Stomach (tissue), 9 donors: Measurements from ENCODE around the gene MEI4. TPM values are rescaled to one million over a fixed set of nuclear protein-coding genes. Genes with fewer than 3 reads are reported as not detected.

Source experiments
- DNase-seq, 2 donors: peaks; one replicate each; pipeline versions ENCODE4 v3.0.0 to v3.0.0-alpha.2; 2013 to 2019
- H3K27ac ChIP-seq, 5 donors: fragments of 200-600 bp in 4 of 5; sonication (generic) in 4 of 5; one replicate each; pipeline ENCODE4 v1.5.1; 2013 to 2019; ENCODE audit warnings: mild to moderate bottlenecking in 1 of 5, moderate library complexity in 1 of 5
- H3K27me3 ChIP-seq, 3 donors: fragments of 200-600 bp; sonication (generic); one replicate each; pipeline ENCODE4 v1.5.1; 2017 to 2019; ENCODE audit warnings: mixed run types in 1 of 3
- H3K36me3 ChIP-seq, 4 donors: fragments of 200-600 bp; sonication (generic); 1 replicate in 3 of 4; 2 replicates in 1 of 4; pipeline ENCODE4 v1.5.1; 2016 to 2019
- H3K4me1 ChIP-seq, 4 donors: fragments of 200-600 bp; sonication (generic); one replicate each; pipeline ENCODE4 v1.5.1; 2016 to 2019
- H3K4me3 ChIP-seq, 4 donors: fragments of 200-600 bp; sonication (generic) in 3 of 4; one replicate each; pipeline ENCODE4 v1.5.1; 2016 to 2019; ENCODE audit warnings: mild to moderate bottlenecking in 1 of 4
- H3K9me3 ChIP-seq, 4 donors: fragments of 200-600 bp; sonication (generic); one replicate each; pipeline ENCODE4 v1.5.1; 2016 to 2019
- CTCF ChIP-seq, 7 experiments: fragments of 450-650 bp in 4 of 7; fragments of 200-600 bp in 3 of 7; sonication (generic) in 3 of 7; IDR thresholded peaks; one replicate each; pipeline ENCODE4 v1.5.1; 2016 to 2019; ENCODE audit warnings: antibody characterized with exemption in 7 of 7, control low read depth in 2 of 7, mild to moderate bottlenecking in 1 of 7
- EP300 ChIP-seq: sonication (generic); formaldehyde crosslinking; IDR thresholded peaks from one replicate; pipeline ENCODE4 v1.6.1; 2017; ENCODE audit warnings: antibody characterized with exemption
- POLR2A ChIP-seq, 4 donors: fragments of 450-650 bp; IDR thresholded peaks; one replicate each; pipeline ENCODE4 v1.6.1; 2016; ENCODE audit warnings: antibody characterized with exemption in 4 of 4, control low read depth in 2 of 4, mild to moderate bottlenecking in 1 of 4, moderate library complexity in 1 of 4
- POLR2AphosphoS5 ChIP-seq, 3 donors: sonication (generic); formaldehyde crosslinking; IDR thresholded peaks; one replicate each; pipeline ENCODE4 v1.6.1; 2016; ENCODE audit warnings: antibody characterized with exemption in 3 of 3
- WGBS, 5 donors: extraction: QIAGEN DNeasy Blood & Tissue Kit in 3 of 5; methylation state at CpG; one replicate each; pipeline versions ENCODE4 v1.1.5 to v1.1.7; 2013 to 2018; 5-methylcytosine and 5-hydroxymethylcytosine counted together
- intact Hi-C: fragments of 100-400 bp; cut with DNase I; formaldehyde crosslinking; loops from one replicate; pipeline ENCODE4 v1.15.1; 2023; ENCODE audit warnings: low total_unique reads
- polyA plus RNA-seq, 3 donors: library from polyadenylated mRNA; stranded (reverse); fragments of 200-250 nt; gene quantifications; one replicate each; pipeline ENCODE4 v1.2.3, GENCODE V29; 2013
- total RNA-seq, 5 donors: library from RNA; depleted of rRNA; stranded (reverse); fragments of >200 nt; gene quantifications; one replicate each; pipeline versions ENCODE4 v1.1.0 to v1.2.3, GENCODE V29; 2014 to 2016
- donor health status: healthy with polysubstance abuse.
- donor health status: Bipolar disorder and iron deficiency.
- donor health status: healthy.

The MEI4 gene
- total and polyA plus RNA-seq, 8 donors: 0.73 TPM; not detected in 7

GRCh38 chr6:77666846-77667245 lies 14.0 kb downstream of the MEI4 start:
- Histone ChIP-seq H3K4me3 (no peak overlapping the region), H3K27me3 (no peaks in the 10 kb centered on the region), H3K4me1 (no peaks in the 10 kb centered on the region), H3K36me3 (no peaks in the 10 kb centered on the region), H3K9me3 (no peaks in the 10 kb centered on the region), H3K27ac (no peak overlapping the region)
- DNase-seq: no peak
- intact Hi-C loops: no loop called here
- WGBS, 5 donors: 63 to 90% (median 74%) methylated on average over 4 of the region's 4 CpGs
- no peak for TF ChIP-seq POLR2AphosphoS5 (IDR thresholded peaks at IDR 0.05)
- TF ChIP-seq POLR2A (IDR thresholded peaks at IDR 0.05): no peak
- TF ChIP-seq CTCF (IDR thresholded peaks at IDR 0.05): no peak
- TF ChIP-seq EP300: no peak

GRCh38 chr6:77669913-77670312 lies 17.1 kb downstream of the MEI4 start:
- DNase-seq: no peak
- WGBS, 5 donors: 87 to 96% (median 96%) methylated on average over 2 of the region's 2 CpGs
- intact Hi-C loops: no loop called here

GRCh38 chr6:77674211-77674610 lies 21.4 kb downstream of the MEI4 start:
- Histone ChIP-seq H3K27me3 (no peaks in the 10 kb centered on the region), H3K4me1 (no peaks in the 10 kb centered on the region), H3K27ac (no peak overlapping the region), H3K9me3 (no peaks in the 10 kb centered on the region), H3K4me3 (no peak overlapping the region), H3K36me3 (no peaks in the 10 kb centered on the region)
- no peak for DNase-seq
- 84 to 92% (median 90%) methylated on average over 2 of the region's 2 CpGs for WGBS, 5 donors
- no peak for TF ChIP-seq CTCF (IDR thresholded peaks at IDR 0.05)
- intact Hi-C loops: no loop called here

More at GRCh38 chr6:77669913-77670312, 17.1 kb downstream of the MEI4 start:
- Histone ChIP-seq H3K4me3 (no peak overlapping the region), H3K27ac (no peak overlapping the region), H3K9me3 (no peaks in the 10 kb centered on the region), H3K4me1 (no peaks in the 10 kb centered on the region), H3K36me3 (no peaks in the 10 kb centered on the region), H3K27me3 (no peaks in the 10 kb centered on the region)
- TF ChIP-seq CTCF (IDR thresholded peaks at IDR 0.05): no peak
- no peak for TF ChIP-seq POLR2A (IDR thresholded peaks at IDR 0.05)
- no peak for TF ChIP-seq EP300
- TF ChIP-seq POLR2AphosphoS5 (IDR thresholded peaks at IDR 0.05): no peak

- no peaks in the 10 kb centered on the region for H3K9me3 ChIP-seq
- H3K4me3 ChIP-seq: no peak overlapping the region
- DNase-seq: no peak
- WGBS, 5 donors: 65 to 91% (median 83%) methylated on average over 4 of the region's 4 CpGs
- no peak overlapping the region for H3K27ac ChIP-seq
- no peaks in the 10 kb centered on the region for H3K4me1 ChIP-seq
- TF ChIP-seq POLR2AphosphoS5 (IDR thresholded peaks at IDR 0.05) (no peak), EP300 (no peak), CTCF (IDR thresholded peaks at IDR 0.05) (no peak), POLR2A (IDR thresholded peaks at IDR 0.05) (no peak)
- H3K36me3 ChIP-seq: no peaks in the 10 kb centered on the region
- intact Hi-C loops: no loop called here
- H3K27me3 ChIP-seq: no peaks in the 10 kb centered on the region
Measured at GRCh38 chr6:77678048-77678447, 25.2 kb downstream of the MEI4 start.

GRCh38 chr6:77683515-77683914 lies 30.7 kb downstream of the MEI4 start:
- Histone ChIP-seq H3K27me3 (no peaks in the 10 kb centered on the region), H3K36me3 (no peaks in the 10 kb centered on the region), H3K4me1 (no peaks in the 10 kb centered on the region), H3K9me3 (no peaks in the 10 kb centered on the region), H3K4me3 (no peak overlapping the region), H3K27ac (no peak overlapping the region)
- DNase-seq: no peak
- TF ChIP-seq POLR2AphosphoS5 (IDR thresholded peaks at IDR 0.05) (no peak), EP300 (no peak), POLR2A (IDR thresholded peaks at IDR 0.05) (no peak), CTCF (IDR thresholded peaks at IDR 0.05) (no peak)
- intact Hi-C loops: no loop called here
- WGBS, 5 donors: 57 to 80% (median 74%) methylated on average over 1 of the region's 1 CpG
